HG03280 (cell line): Measurements from ENCODE around the gene NSD1.
"Not testable (repeated sequence)": the region's sequence is repeated elsewhere in the genome, so short reads cannot be mapped to it uniquely, and the experiment has no call there.

Experiments
- ATAC-seq: cut with Tn5 transposase; IDR thresholded peaks from one replicate; pipeline ENCODE4 v1.9.1; 2021; ENCODE audit warnings: mild to moderate bottlenecking, moderate library complexity; ENCODE audit not compliant: unreplicated experiment

Gene NSD1

GRCh38 chr5:177163500-177163899 is 29.9 kb downstream of the NSD1 start:
- no peak for ATAC-seq

GRCh38 chr5:177169271-177169670 is 35.7 kb downstream of the NSD1 start:
- ATAC-seq = no peak

- ATAC-seq = no peak
Observed at GRCh38 chr5:177171961-177172360, 38.4 kb downstream of the NSD1 start.

GRCh38 chr5:177175336-177175735 is 41.8 kb downstream of the NSD1 start:
- no peak for ATAC-seq

GRCh38 chr5:177176175-177176711 is 42.7 kb downstream of the NSD1 start:
- ATAC-seq = no peak

GRCh38 chr5:177177847-177178437 is 44.4 kb downstream of the NSD1 start:
- ATAC-seq = not testable (repeated sequence)

GRCh38 chr5:177178733-177179304 is 45.2 kb downstream of the NSD1 start:
- ATAC-seq = no peak

- ATAC-seq = no peak
Observed at GRCh38 chr5:177179431-177179830, 45.9 kb downstream of the NSD1 start.

- ATAC-seq = no peak
Observed at GRCh38 chr5:177183142-177183541, 49.6 kb downstream of the NSD1 start.

- no peak for ATAC-seq
Observed at GRCh38 chr5:177183766-177184360, 50.3 kb downstream of the NSD1 start.

- ATAC-seq = no peak
Observed at GRCh38 chr5:177185993-177186392, 52.4 kb downstream of the NSD1 start.

GRCh38 chr5:177186645-177187044 is 53.1 kb downstream of the NSD1 start:
- ATAC-seq = no peak

GRCh38 chr5:177188775-177189174 is 55.2 kb downstream of the NSD1 start:
- ATAC-seq = no peak

- ATAC-seq = no peak
Observed at GRCh38 chr5:177189416-177189815, 55.8 kb downstream of the NSD1 start.

- no peak for ATAC-seq
Observed at GRCh38 chr5:177189965-177190364, 56.4 kb downstream of the NSD1 start.

GRCh38 chr5:177194268-177194667 is 60.7 kb downstream of the NSD1 start:
- no peak for ATAC-seq

- no peak for ATAC-seq
Observed at GRCh38 chr5:177195307-177195952, 61.9 kb downstream of the NSD1 start.

- no peak for ATAC-seq
Observed at GRCh38 chr5:177198738-177199137, 65.2 kb downstream of the NSD1 start.

- no peak for ATAC-seq
Observed at GRCh38 chr5:177204281-177204680, 70.7 kb downstream of the NSD1 start.

GRCh38 chr5:177209610-177210009 is 76.0 kb downstream of the NSD1 start:
- ATAC-seq = no peak

- ATAC-seq = no peak
Observed at GRCh38 chr5:177212242-177212641, 78.7 kb downstream of the NSD1 start.

GRCh38 chr5:177220576-177220975 is 87.0 kb downstream of the NSD1 start:
- no peak for ATAC-seq
